ENCODE data around the gene DUOXA1. TPM values are rescaled to one million over a fixed set of nuclear protein-coding genes. Genes with fewer than 3 reads are reported as not detected.
A peak's percentile ranks its signal among the peaks of the same experiment; 100 is the strongest.

DUOXA1 gene
- total and polyA plus RNA-seq, 2 experiments from 2014 or later: not detected

- H3K4me2 ChIP-seq: no peak overlapping the region
- no peaks in the 10 kb centered on the region for H3K9me2 ChIP-seq (ENCODE audit: insufficient read depth)
- Mint-ChIP-seq H3K4me3 (0 out of 3 replicates have a peak overlapping the region, but pooled peaks have one; percentile 23), H3K4me1 (peaks cover 19% of the 10 kb centered on the region), H3K27ac (no peak overlapping the region), H3K36me3 (ENCODE audit: low read depth) (no peaks in the 10 kb centered on the region; the same call in 2 of the 3 replicates), H3K9me3 (peaks cover 4% of the 10 kb centered on the region), H3K27me3 (ENCODE audit: insufficient read depth, low read depth, poor library complexity) (peaks cover 57% of the 10 kb centered on the region)
- peaks cover 4% of the 10 kb centered on the region; the same call in 1 of the 2 replicates for H4K20me1 ChIP-seq (replicated peaks; ENCODE audit: insufficient read depth)
- H3F3A ChIP-seq (replicated peaks; ENCODE audit: low read depth): no peaks in the 10 kb centered on the region
- ATAC-seq (no peak), DNase-seq (ENCODE audit: low spot score) (peak; percentile 57)
- H2AFZ ChIP-seq: no peak overlapping the region
- H3K4me1 ChIP-seq (ENCODE audit: insufficient read depth): peaks cover 27% of the 10 kb centered on the region
- no peak overlapping the region for H3K4me3 ChIP-seq
- no peaks in the 10 kb centered on the region for H3K36me3 ChIP-seq (ENCODE audit: insufficient read depth)
- peak; percentile 81 for TF ChIP-seq EZH2 (IDR thresholded peaks at IDR 0.05; ENCODE audit: low read depth, unreplicated experiment)
- TF ChIP-seq CTCF (conservative IDR thresholded peaks at IDR 0.05; ENCODE audit: low read depth in 2 of 2): peak; percentile 47 to 58
- TF ChIP-seq EZH2phosphoT487 (IDR thresholded peaks at IDR 0.05; ENCODE audit: unreplicated experiment): no peak
- H3K27ac ChIP-seq (ENCODE audit: low read depth): no peak overlapping the region
- no peaks in the 10 kb centered on the region for H3K79me2 ChIP-seq (replicated peaks; ENCODE audit: insufficient read depth)
- H3K27me3 ChIP-seq (ENCODE audit: insufficient read depth): peaks cover 71% of the 10 kb centered on the region
Measured at GRCh38 chr15:45110256-45110820, 19.3 kb downstream of the DUOXA1 start.

- no peak for DNase-seq (ENCODE audit: low spot score)
- ATAC-seq: no peak
- Mint-ChIP-seq H3K27ac (no peak overlapping the region), H3K4me1 (peaks cover 7% of the 10 kb centered on the region), H3K9me3 (peaks cover 4% of the 10 kb centered on the region; the same call in 2 of the 3 replicates), H3K4me3 (no peak overlapping the region), H3K36me3 (ENCODE audit: low read depth) (no peaks in the 10 kb centered on the region; the same call in 2 of the 3 replicates), H3K27me3 (ENCODE audit: insufficient read depth, low read depth, poor library complexity) (peaks cover 41% of the 10 kb centered on the region)
- no peak for TF ChIP-seq ZNF114 (CRISPR knock-in tag; IDR thresholded peaks at IDR 0.05)
- no peak for TF ChIP-seq JUNB (IDR thresholded peaks at IDR 0.05; ENCODE audit: unreplicated experiment)
- Histone ChIP-seq H3K79me2 (replicated peaks; ENCODE audit: insufficient read depth) (no peaks in the 10 kb centered on the region), H2AFZ (no peak overlapping the region), H3K9me2 (ENCODE audit: insufficient read depth) (no peaks in the 10 kb centered on the region), H3K27me3 (ENCODE audit: insufficient read depth) (peaks cover 48% of the 10 kb centered on the region), H3K27ac (ENCODE audit: low read depth) (no peak overlapping the region), H3K36me3 (ENCODE audit: insufficient read depth) (no peaks in the 10 kb centered on the region), H3K4me3 (no peak overlapping the region), H3K4me1 (ENCODE audit: insufficient read depth) (peaks cover 9% of the 10 kb centered on the region; the same call in 1 of the 2 replicates), H3F3A (replicated peaks; ENCODE audit: low read depth) (no peaks in the 10 kb centered on the region), H4K20me1 (replicated peaks; ENCODE audit: insufficient read depth) (no peaks in the 10 kb centered on the region), H3K4me2 (no peak overlapping the region)
Measured at GRCh38 chr15:45107941-45108630, 21.6 kb downstream of the DUOXA1 start.

- Histone ChIP-seq H2AFZ (no peak overlapping the region), H3K36me3 (ENCODE audit: insufficient read depth) (no peaks in the 10 kb centered on the region), H3K79me2 (replicated peaks; ENCODE audit: insufficient read depth) (no peaks in the 10 kb centered on the region), H3K9me2 (ENCODE audit: insufficient read depth) (no peaks in the 10 kb centered on the region), H3F3A (replicated peaks; ENCODE audit: low read depth) (no peaks in the 10 kb centered on the region), H3K4me2 (no peak overlapping the region), H3K27ac (ENCODE audit: low read depth) (no peak overlapping the region), H4K20me1 (replicated peaks; ENCODE audit: insufficient read depth) (no peaks in the 10 kb centered on the region), H3K27me3 (ENCODE audit: insufficient read depth) (peaks cover 29% of the 10 kb centered on the region), H3K4me1 (ENCODE audit: insufficient read depth) (peaks cover 4% of the 10 kb centered on the region), H3K4me3 (no peak overlapping the region)
- no peak overlapping the region for H3K4me3 Mint-ChIP-seq
- H3K9me3 Mint-ChIP-seq: no peaks in the 10 kb centered on the region
- ATAC-seq (no peak), DNase-seq (ENCODE audit: low spot score) (no peak)
- no peaks in the 10 kb centered on the region for H3K36me3 Mint-ChIP-seq (ENCODE audit: low read depth)
- H3K27me3 Mint-ChIP-seq (ENCODE audit: insufficient read depth, low read depth, poor library complexity): peaks cover 28% of the 10 kb centered on the region
- peaks cover 8% of the 10 kb centered on the region for H3K4me1 Mint-ChIP-seq
- no peak overlapping the region for H3K27ac Mint-ChIP-seq
- no peak for TF ChIP-seq POLR2AphosphoS5 (IDR thresholded peaks at IDR 0.05; ENCODE audit: low read depth)
Measured at GRCh38 chr15:45106002-45106790, 23.5 kb downstream of the DUOXA1 start.
